ENCODE results near the gene SETD7.

DNA sequence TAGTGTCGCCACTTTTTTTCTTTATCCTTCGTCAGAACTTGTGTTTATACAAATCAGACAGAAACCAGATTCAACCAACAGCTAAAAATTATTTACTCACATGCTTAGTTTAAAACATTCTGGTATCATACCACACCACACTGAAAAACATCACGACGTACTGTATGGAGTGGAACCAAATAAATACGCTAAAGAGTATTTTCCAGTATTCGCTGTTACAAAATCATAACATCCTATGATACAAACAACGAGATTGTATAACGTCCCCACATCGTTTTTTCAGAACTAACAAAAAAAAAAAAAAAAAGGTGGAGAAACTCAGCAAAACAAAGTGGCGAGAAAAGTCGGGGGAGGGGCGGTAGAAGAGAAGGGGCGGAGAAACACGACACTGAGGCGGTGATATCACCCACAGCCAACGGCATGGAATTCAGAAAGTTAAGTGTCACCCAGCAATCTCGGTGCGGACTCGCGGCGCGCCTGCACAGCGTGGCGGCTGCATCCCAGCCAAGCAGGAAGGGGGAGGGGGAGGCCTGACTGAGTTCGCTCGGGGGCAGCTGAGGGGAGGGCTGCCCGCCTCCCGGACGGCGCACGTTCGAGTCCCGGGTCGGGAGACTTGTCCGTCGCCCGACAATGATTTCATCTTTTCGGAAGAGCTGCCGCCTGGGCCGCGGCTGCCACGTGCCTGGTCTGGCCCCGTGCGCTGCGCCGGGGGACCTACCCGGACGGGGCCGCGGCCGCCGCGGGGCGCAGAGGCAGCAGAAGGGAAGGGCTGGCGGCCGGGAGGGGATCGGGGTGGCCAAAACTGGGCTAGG, 920 bp downstream of the SETD7 start:
- TF ChIP-seq, protein P1, sequence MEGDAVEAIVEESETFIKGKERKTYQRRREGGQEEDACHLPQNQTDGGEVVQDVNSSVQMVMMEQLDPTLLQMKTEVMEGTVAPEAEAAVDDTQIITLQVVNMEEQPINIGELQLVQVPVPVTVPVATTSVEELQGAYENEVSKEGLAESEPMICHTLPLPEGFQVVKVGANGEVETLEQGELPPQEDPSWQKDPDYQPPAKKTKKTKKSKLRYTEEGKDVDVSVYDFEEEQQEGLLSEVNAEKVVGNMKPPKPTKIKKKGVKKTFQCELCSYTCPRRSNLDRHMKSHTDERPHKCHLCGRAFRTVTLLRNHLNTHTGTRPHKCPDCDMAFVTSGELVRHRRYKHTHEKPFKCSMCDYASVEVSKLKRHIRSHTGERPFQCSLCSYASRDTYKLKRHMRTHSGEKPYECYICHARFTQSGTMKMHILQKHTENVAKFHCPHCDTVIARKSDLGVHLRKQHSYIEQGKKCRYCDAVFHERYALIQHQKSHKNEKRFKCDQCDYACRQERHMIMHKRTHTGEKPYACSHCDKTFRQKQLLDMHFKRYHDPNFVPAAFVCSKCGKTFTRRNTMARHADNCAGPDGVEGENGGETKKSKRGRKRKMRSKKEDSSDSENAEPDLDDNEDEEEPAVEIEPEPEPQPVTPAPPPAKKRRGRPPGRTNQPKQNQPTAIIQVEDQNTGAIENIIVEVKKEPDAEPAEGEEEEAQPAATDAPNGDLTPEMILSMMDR (IDR thresholded peaks at IDR 0.05 in 4 of 5, conservative IDR thresholded peaks at IDR 0.05 in 1 of 5): peak in 1 of 5 experiments; percentile 7
- TF ChIP-seq POLR2A (IDR thresholded peaks at IDR 0.05): peak; percentile 56 to 78

Measured in gastrocnemius medialis (tissue), 4 donors.